CD14-positive monocyte (primary cell): ENCODE results near the gene CD36. TPM values are rescaled to one million over a fixed set of nuclear protein-coding genes. Genes with fewer than 3 reads are reported as not detected.

Source experiments
- DNase-seq, 3 donors: peaks; one replicate each; pipeline ENCODE4 v3.0.0-alpha.2; 2011 to 2022
- H2AFZ ChIP-seq: 2 replicates; pipeline ENCODE4 v1.6.0; 2012; ENCODE audit warnings: mild to moderate bottlenecking, low read depth, low read length, inconsistent platforms; ENCODE audit not compliant: insufficient read depth, poor library complexity, severe bottlenecking
- H3K27ac ChIP-seq, 2 donors: 1 replicate in 1 of 2; 2 replicates in 1 of 2; pipeline ENCODE4 v1.5.1; 2012 to 2013; ENCODE audit warnings: low read length in 2 of 2, control low read depth in 1 of 2, inconsistent platforms in 1 of 2, low read depth in 1 of 2, mild to moderate bottlenecking in 1 of 2
- H3K27me3 ChIP-seq, 2 donors: one replicate each; pipeline versions ENCODE4 v1.6.0 to v1.6.1; 2011 to 2013; ENCODE audit warnings: low read length in 2 of 2; ENCODE audit not compliant: control insufficient read depth in 2 of 2, insufficient read depth in 2 of 2
- H3K36me3 ChIP-seq, 2 donors: replicated peaks in 1 of 2; 1 replicate in 1 of 2; 2 replicates in 1 of 2; pipeline versions ENCODE4 v1.5.1 to v1.6.1; 2012 to 2013; ENCODE audit warnings: low read length in 2 of 2, control low read depth in 1 of 2, inconsistent platforms in 1 of 2, mild to moderate bottlenecking in 1 of 2; ENCODE audit not compliant: insufficient read depth in 2 of 2, control insufficient read depth in 1 of 2
- H3K4me1 ChIP-seq, 2 donors: 1 replicate in 1 of 2; 2 replicates in 1 of 2; pipeline versions ENCODE4 v1.5.1 to v1.6.1; 2012 to 2013; ENCODE audit warnings: low read length in 2 of 2, control low read depth in 1 of 2, inconsistent platforms in 1 of 2, mild to moderate bottlenecking in 1 of 2, moderate library complexity in 1 of 2; ENCODE audit not compliant: insufficient read depth in 2 of 2, control insufficient read depth in 1 of 2
- H3K4me2 ChIP-seq: replicated peaks from 2 replicates; pipeline ENCODE3; 2012; ENCODE audit warnings: low read length, moderate library complexity, mild to moderate bottlenecking; ENCODE audit not compliant: poor library complexity, severe bottlenecking; ENCODE audit errors: extremely low read depth
- H3K4me3 ChIP-seq, 3 experiments: fragments of 200-600 bp in 1 of 3; sonication (generic) in 1 of 3; replicated peaks in 1 of 3; 1 replicate in 2 of 3; 2 replicates in 1 of 3; pipeline ENCODE4 v1.5.1; 2011 to 2013; ENCODE audit warnings: low read length in 3 of 3, mild to moderate bottlenecking in 3 of 3, control low read depth in 2 of 3, low read depth in 2 of 3, inconsistent platforms in 1 of 3, moderate library complexity in 1 of 3
- H3K79me2 ChIP-seq: 2 replicates; pipeline ENCODE4 v1.6.0; 2012; ENCODE audit warnings: mild to moderate bottlenecking, control low read depth, inconsistent platforms, low read length, moderate library complexity; ENCODE audit not compliant: insufficient read depth
- H3K9ac ChIP-seq: 2 replicates; pipeline ENCODE4 v1.6.0; 2017; ENCODE audit warnings: low read length, mild to moderate bottlenecking; ENCODE audit not compliant: insufficient read depth, poor library complexity, severe bottlenecking
- H3K9me3 ChIP-seq, 2 donors: replicated peaks in 1 of 2; 1 replicate in 1 of 2; 2 replicates in 1 of 2; pipeline versions ENCODE4 v1.5.1 to v1.6.1; 2012 to 2013; ENCODE audit warnings: low read length in 2 of 2, control low read depth in 1 of 2; ENCODE audit not compliant: control insufficient read depth in 1 of 2, insufficient read depth in 1 of 2
- H4K20me1 ChIP-seq: 2 replicates; pipeline ENCODE4 v1.6.0; 2012; ENCODE audit warnings: mild to moderate bottlenecking, low read length, control low read depth, moderate library complexity; ENCODE audit not compliant: insufficient read depth
- H3K27ac Mint-ChIP-seq, 7 donors: one replicate each; pipeline ENCODE4 v1.8.0; 2020; ENCODE audit warnings: mild to moderate bottlenecking in 7 of 7, mixed read lengths in 7 of 7, moderate library complexity in 6 of 7, inconsistent platforms in 2 of 7
- H3K27me3 Mint-ChIP-seq, 3 donors: one replicate each; pipeline ENCODE4 v1.8.0; 2021 to 2022; ENCODE audit warnings: low read depth in 3 of 3, mild to moderate bottlenecking in 3 of 3, mixed read lengths in 3 of 3, moderate library complexity in 3 of 3, inconsistent platforms in 1 of 3
- H3K36me3 Mint-ChIP-seq, 2 donors: one replicate each; pipeline ENCODE4 v1.8.0; 2020; ENCODE audit warnings: mixed read lengths in 2 of 2, inconsistent platforms in 1 of 2, mild to moderate bottlenecking in 1 of 2
- H3K4me1 Mint-ChIP-seq: one replicate; pipeline ENCODE4 v1.8.0; 2020; ENCODE audit warnings: mild to moderate bottlenecking, mixed read lengths
- H3K4me3 Mint-ChIP-seq, 2 donors: one replicate each; pipeline ENCODE4 v1.8.0; 2020; ENCODE audit warnings: mild to moderate bottlenecking in 2 of 2, mixed read lengths in 2 of 2, moderate library complexity in 1 of 2
- H3K9me3 Mint-ChIP-seq, 7 donors: one replicate each; pipeline ENCODE4 v1.8.0; 2020 to 2022; ENCODE audit warnings: mixed read lengths in 7 of 7, mild to moderate bottlenecking in 6 of 7, moderate library complexity in 6 of 7, inconsistent platforms in 2 of 7
- CTCF ChIP-seq: fragments of 200-600 bp; IDR thresholded peaks from one replicate; pipeline ENCODE4 v1.8.0; 2022; ENCODE audit warnings: antibody characterized with exemption, mild to moderate bottlenecking
- WGBS: methylation state at CpG from one replicate; pipeline ENCODE4 v1.1.5; 2013; ENCODE audit warnings: missing lambda C conversion rate; ENCODE audit not compliant: insufficient coverage; 5-methylcytosine and 5-hydroxymethylcytosine counted together
- intact Hi-C, 2 donors: fragments of 100-400 bp; cut with micrococcal nuclease; formaldehyde crosslinking; loops; one replicate each; pipeline versions ENCODE4 v1.15.0 to v1.15.1; 2023
- polyA plus RNA-seq, 3 donors: library from polyadenylated mRNA; depleted of rRNA in 1 of 3; unstranded in 2 of 3; stranded (reverse) in 1 of 3; fragments of 300-500 nt in 2 of 3; fragments of >200 nt in 1 of 3; fragmentation: Illumina TruSeq in 2 of 3; gene quantifications; 1 replicate in 2 of 3; 2 replicates in 1 of 3; pipeline ENCODE4 v1.2.3, GENCODE V29; 2012 to 2021

Gene CD36
- polyA plus RNA-seq, 3 donors = 735 to 1,210 (median 1,135) TPM

GRCh38 chr7:80637454-80637853 is 988 bp upstream of the CD36 start:
- peaks cover 50 to 72% of the 10 kb centered on the region in 2 donors for H3K4me1 ChIP-seq
- peak overlapping the region in 1 of 3 experiments; percentile 91 for H3K4me3 ChIP-seq
- peaks cover 0 to 2% of the 10 kb centered on the region in 2 donors for H3K36me3 Mint-ChIP-seq

GRCh38 chr7:80639011-80639410 is 569 bp downstream of the CD36 start:
- no peaks in the 10 kb centered on the region for H3K9me3 ChIP-seq
- no peak for DNase-seq
- Mint-ChIP-seq H3K27me3 (no peaks in the 10 kb centered on the region), H3K9me3 (no peaks in the 10 kb centered on the region), H3K36me3 (peaks cover 0 to 6% of the 10 kb centered on the region in 2 donors), H3K4me1 (peaks cover 67% of the 10 kb centered on the region), H3K27ac (peak overlapping the region in 5 of 7 donors; percentile 32 to 61 (median 45)), H3K4me3 (peak overlapping the region; percentile 74 to 94)
- peak overlapping the region; percentile 95 for H3K4me2 ChIP-seq
- H2AFZ ChIP-seq = no peak overlapping the region
- intact Hi-C loops = no loop called here
- H3K4me1 ChIP-seq = peaks cover 55 to 72% of the 10 kb centered on the region in 2 donors
- H3K4me3 ChIP-seq = peak overlapping the region; percentile 80 to 100 (median 91)
- H3K27me3 ChIP-seq = no peaks in the 10 kb centered on the region
- peak overlapping the region in 1 of 2 donors; percentile 82 for H3K27ac ChIP-seq
- peaks cover 43% of the 10 kb centered on the region for H4K20me1 ChIP-seq
- peak overlapping the region; percentile 63 for H3K9ac ChIP-seq
- H3K79me2 ChIP-seq = peaks cover 74% of the 10 kb centered on the region
- no peaks in the 10 kb centered on the region for H3K36me3 ChIP-seq
- TF ChIP-seq CTCF = no peak

More at GRCh38 chr7:80637454-80637853, 988 bp upstream of the CD36 start:
- intact Hi-C loops = no loop called here
- no peak for TF ChIP-seq CTCF
- H3K27me3 ChIP-seq = no peaks in the 10 kb centered on the region
- peaks cover 28% of the 10 kb centered on the region for H4K20me1 ChIP-seq
- no peaks in the 10 kb centered on the region for H3K9me3 ChIP-seq
- WGBS = no CpG with 5 or more reads among the region's 2 CpGs
- H3K4me2 ChIP-seq = peak overlapping the region; percentile 95
- Mint-ChIP-seq H3K27me3 (no peaks in the 10 kb centered on the region), H3K27ac (peak overlapping the region; percentile 30 to 89 (median 85)), H3K4me1 (peaks cover 61% of the 10 kb centered on the region), H3K9me3 (peaks cover 0 to 2% (median 0%) of the 10 kb centered on the region in 7 donors), H3K4me3 (no peak overlapping the region)
- peak overlapping the region in 1 of 2 donors; percentile 82 for H3K27ac ChIP-seq
- H3K9ac ChIP-seq = no peak overlapping the region
- H3K36me3 ChIP-seq = no peaks in the 10 kb centered on the region
- no peak overlapping the region for H2AFZ ChIP-seq
- DNase-seq = no peak
- H3K79me2 ChIP-seq = peaks cover 64% of the 10 kb centered on the region
